Measurements from ENCODE around the gene ACTRT3.
"Not testable (repeated sequence)": the region's sequence is repeated elsewhere in the genome, so short reads cannot be mapped to it uniquely, and the experiment has no call there.

The ACTRT3 gene

DNA sequence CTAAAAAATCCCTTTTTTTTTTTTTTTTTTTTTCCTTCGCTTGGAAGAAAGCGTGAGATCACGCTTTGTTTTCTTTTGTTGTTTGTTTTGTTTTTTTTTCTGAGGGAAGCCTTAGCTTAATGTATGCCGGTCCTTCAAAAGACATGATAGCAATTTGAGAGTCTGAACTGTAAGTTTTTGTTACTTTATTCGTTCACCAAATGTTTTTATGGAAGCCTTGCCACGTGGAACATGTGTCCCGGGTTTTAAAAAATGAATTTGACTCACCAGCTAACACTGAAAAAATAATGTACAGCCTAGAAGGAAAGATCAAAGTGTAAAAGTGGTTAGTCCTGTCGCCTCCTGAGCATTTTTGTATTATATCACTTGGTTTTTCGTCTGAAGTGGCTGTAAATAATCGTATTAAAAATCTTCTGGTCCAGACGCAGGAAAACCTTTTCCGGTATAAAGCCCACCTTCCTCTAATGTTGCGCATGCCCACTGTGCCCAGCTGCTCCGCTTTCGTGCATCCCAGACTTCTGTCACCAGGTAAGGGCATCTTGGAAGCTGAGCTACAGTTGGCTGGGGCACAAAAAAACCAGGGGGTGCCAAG is 3.0 kb upstream of the ACTRT3 start:
- DNase-seq, result peak; percentile 62

DNA sequence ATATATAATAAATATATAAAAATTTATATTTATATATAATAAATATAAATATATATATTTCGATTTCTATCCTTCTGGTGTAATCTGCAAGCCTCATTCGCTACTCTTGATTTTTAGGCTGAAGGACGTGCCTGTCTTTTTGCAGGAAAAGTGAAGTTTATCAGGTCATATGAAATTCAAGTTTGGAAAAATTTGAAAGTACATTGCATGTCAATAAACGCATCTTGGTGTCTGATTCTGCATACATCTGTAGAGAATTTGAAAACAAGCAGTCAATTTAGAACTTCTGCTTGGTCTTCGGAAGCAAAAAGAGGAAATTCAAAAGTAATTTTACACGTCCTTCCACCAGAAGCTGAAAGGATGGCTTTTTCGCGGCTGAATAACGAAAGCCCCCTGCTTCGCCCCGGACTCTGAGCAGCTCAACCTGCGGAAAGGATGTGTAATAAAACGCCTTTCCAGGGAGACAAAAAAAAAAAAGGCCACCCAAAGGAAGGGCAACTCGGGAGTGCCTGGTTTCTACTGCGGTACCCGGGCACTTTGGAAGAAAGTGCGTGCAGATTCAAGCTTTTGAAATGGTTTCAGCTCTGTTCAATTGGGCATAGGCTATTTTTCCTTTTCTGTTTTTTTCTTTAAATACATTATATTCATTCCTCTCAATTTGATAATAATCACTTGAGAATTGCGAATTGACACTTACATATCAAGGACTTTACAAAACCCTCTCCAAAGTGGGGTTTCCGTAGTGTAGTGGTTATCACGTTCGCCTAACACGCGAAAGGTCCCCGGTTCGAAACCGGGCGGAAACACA is 2.3 kb upstream of the ACTRT3 start:
- DNase-seq, result peak; percentile 52

GRCh38 chr3:169764882-169765612 is 4.3 kb downstream of the ACTRT3 start, which contains the start of gene TERC:
Gene TERC, minus strand, starts transcription at chr3:169765060.
- peak; percentile 87 for DNase-seq

DNA sequence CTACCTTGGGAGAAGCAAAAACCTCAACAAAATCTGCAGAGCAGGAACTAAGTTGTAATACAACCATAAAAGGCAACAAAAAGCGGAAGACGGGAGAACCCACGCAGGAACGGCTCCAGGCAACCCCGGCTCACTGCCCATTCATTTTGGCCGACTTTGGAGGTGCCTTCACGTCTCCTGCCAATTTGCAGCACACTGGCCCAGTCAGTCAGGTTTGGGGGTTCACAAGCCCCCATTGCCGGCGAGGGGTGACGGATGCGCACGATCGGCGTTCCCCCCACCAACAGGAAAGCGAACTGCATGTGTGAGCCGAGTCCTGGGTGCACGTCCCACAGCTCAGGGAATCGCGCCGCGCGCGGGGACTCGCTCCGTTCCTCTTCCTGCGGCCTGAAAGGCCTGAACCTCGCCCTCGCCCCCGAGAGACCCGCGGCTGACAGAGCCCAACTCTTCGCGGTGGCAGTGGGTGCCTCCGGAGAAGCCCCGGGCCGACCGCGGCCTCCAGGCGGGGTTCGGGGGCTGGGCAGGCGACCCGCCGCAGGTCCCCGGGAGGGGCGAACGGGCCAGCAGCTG is 5.0 kb downstream of the ACTRT3 start:
- peak; percentile 59 for DNase-seq

- no peak for DNase-seq
Measured at GRCh38 chr3:169760479-169760878, 8.9 kb downstream of the ACTRT3 start.

DNA sequence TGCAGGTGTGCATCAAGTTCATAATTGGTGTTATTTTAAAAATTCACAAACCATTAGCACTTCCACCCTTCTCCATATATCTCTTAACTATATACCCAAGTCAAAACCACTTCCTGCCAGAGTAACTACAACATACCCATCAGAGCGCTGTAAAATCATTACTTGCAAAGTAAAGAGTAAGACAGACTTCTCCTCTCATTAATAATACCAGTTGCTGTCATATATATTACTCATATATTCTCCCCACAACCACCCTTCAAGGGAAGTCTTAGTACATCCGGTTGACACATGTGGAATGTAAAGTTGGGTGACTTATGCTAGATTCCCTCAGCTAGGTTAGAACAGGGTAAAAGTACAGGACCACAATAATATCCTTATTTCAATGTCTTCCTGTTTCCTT is 10.1 kb downstream of the ACTRT3 start:
- no peak for DNase-seq

GRCh38 chr3:169758359-169758994 is 10.9 kb downstream of the ACTRT3 start:
- no peak for DNase-seq

GRCh38 chr3:169755488-169755887 is 13.9 kb downstream of the ACTRT3 start:
- no peak for DNase-seq

DNA sequence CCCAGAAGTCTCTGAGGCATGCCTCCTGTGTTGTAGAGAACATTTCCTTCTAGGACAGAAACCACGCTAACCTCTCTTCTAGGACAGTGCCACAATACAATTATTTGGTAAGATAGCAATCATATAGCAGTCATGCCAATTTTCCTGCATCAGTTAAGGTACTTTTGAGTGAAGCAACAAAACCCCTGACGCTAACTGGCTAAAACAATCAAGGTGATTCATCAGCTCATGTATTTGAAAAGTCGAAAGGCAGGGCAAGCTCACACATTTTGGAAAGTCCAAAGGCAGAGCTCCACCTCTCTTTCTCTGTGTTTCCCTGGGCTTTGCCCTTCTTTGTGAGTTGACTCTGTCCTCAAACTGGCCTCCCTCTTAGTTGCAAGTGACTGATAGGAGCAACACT is 14.7 kb downstream of the ACTRT3 start:
- no peak for DNase-seq

- no peak for DNase-seq
Measured at GRCh38 chr3:169751875-169752274, 17.5 kb downstream of the ACTRT3 start.

GRCh38 chr3:169750665-169751064 is 18.7 kb downstream of the ACTRT3 start:
- no peak for DNase-seq

DNA sequence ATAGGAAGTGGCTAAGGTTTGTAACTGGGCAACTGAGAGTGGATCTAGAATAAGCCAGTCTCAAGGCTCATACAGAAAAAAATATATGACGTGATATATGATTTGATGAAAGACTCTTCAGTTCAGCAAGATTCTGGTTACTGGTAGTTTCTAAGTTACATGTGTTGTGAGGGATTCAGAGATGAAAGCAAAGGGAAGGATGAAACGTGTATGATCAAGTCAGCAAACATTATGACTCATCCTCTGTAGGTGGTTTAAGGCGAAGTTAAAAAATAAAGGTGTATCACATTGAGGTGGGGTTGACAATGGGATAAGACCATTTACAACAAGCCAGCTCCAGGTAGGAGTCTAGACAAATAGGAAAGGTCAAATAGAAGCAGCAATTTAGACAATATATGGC is 20.7 kb downstream of the ACTRT3 start:
- DNase-seq, result no peak

- DNase-seq, result no peak
Measured at GRCh38 chr3:169746924-169747323, 22.4 kb downstream of the ACTRT3 start.

DNA sequence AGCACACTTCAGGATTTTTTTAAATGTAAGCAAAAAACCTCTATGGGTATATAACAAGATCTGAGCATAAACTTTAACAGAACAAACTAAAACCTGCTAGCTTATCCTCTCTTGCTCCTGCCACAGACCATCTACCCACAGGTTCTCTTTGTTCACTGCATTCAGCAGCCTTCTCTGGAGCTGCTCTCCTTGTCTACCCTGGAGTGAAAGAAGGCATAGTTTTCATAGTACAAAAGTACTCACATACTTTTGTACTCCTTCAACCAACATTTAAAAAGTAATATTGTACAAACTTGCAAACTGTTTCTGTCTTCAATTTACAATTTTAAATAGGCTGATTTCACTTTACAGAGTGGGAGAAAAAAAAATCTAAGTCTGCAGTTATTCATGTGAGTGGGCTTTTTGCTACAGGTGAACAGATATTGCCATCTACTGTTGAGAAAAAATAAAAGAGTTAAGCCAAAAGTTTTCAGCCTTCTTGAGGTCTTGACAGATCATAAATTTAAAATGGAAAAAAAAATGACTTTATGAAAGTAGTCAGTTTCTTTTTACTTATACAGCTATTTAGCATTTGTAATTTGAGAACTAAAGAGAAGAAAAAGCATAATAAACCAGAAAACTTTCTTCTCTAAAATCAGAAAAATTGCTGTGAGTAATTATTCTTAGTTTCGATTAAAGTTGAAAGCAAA is 24.9 kb downstream of the ACTRT3 start:
- no peak for DNase-seq

GRCh38 chr3:169739067-169739466 is 30.3 kb downstream of the ACTRT3 start:
- DNase-seq, result no peak

DNA sequence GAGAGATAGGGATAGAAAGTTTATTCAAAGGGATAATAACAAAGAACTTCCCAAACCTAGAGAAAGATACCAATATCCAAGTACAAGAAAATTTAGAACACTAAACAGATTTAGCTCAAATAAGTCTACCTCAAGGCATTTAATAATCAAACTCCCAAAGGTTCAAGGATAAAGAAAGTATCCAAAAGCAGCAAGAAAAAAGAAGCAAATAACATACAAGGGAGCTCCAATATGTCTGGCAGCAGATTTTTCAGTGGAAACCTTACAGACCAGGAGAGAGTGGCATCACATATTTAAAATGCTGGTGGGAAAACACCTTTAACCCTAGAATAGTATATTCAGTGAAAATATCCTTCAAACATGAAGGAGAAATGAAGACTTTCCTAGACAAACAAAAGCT is 37.5 kb downstream of the ACTRT3 start:
- not testable (repeated sequence) for DNase-seq

DNA sequence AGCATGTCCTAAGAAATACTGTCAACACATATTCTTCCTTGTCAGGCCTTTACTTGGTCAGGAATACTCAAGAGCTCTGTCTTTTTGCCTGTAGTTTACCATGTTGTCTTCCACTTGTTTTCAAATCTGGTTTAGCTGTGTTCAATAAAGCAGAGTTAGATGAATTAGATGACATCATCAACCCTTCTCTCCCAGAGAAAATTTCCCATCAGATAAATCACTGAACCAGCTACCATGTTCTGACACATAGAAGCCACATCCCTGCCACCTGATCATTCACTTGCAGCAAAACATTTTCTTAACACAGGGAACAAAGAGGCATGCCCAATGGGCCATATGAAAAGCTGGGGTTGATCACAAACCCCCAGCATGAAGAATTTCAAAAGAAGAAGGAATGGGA is 46.6 kb downstream of the ACTRT3 start:
- no peak for DNase-seq

- DNase-seq, result not testable (repeated sequence)
Measured at GRCh38 chr3:169718415-169718814, 50.9 kb downstream of the ACTRT3 start.
